IMR-90 (cell line): Measurements from ENCODE around the gene ADGRD1. TPM values are rescaled to one million over a fixed set of nuclear protein-coding genes. Genes with fewer than 3 reads are reported as not detected.

ENCODE experiments used
- ATAC-seq: fragments of 200-7000 bp; cut with Tn5 transposase; 2 replicates; pipeline ENCODE4 v1.9.1; 2020; ENCODE audit warnings: low read depth, mild to moderate bottlenecking, moderate library complexity
- BruUV-seq: library from RNA; stranded (reverse); fragments of 400-500 nt; replicated peaks from 2 replicates; lab custom pipeline; 2021; lab: Mats Ljungman, UMichigan
- CTCF ChIA-PET: fragments of 300-600 bp; formaldehyde crosslinking; extraction: SDS; loops from one replicate; lab custom pipeline; 2021; ENCODE audit warnings: antibody characterized with exemption; lab: Yijun Ruan, JAX
- POLR2A ChIA-PET: fragments of 300-600 bp; sonication (Branson Sonifier 250); formaldehyde crosslinking; loops from one replicate; lab custom pipeline; 2022; ENCODE audit warnings: antibody characterized with exemption; ENCODE audit not compliant: unreplicated experiment; lab: Charles Lee
- DNase-seq: peaks from one replicate; pipeline ENCODE4 v3.0.0; 2013
- H2AFZ ChIP-seq: replicated peaks from 2 replicates; pipeline ENCODE3; 2013; ENCODE audit warnings: low read length, mild to moderate bottlenecking; ENCODE audit not compliant: poor library complexity
- H2AK5ac ChIP-seq: 2 replicates; pipeline ENCODE4 v1.6.1; 2013; ENCODE audit warnings: low read depth, low read length, inconsistent platforms
- H2AK9ac ChIP-seq: replicated peaks from 2 replicates; pipeline ENCODE3; 2013; ENCODE audit warnings: mild to moderate bottlenecking, low read depth, low read length, moderate library complexity; ENCODE audit not compliant: poor library complexity
- H2BK120ac ChIP-seq: 2 replicates; pipeline ENCODE4 v1.6.1; 2013; ENCODE audit warnings: low read depth, low read length, inconsistent platforms
- H2BK15ac ChIP-seq: 3 replicates; pipeline ENCODE4 v1.6.1; 2013; ENCODE audit warnings: low read depth, low read length, inconsistent platforms
- H2BK20ac ChIP-seq: 2 replicates; pipeline ENCODE4 v1.6.1; 2013; ENCODE audit warnings: low read depth, mild to moderate bottlenecking, inconsistent platforms, low read length, moderate library complexity
- H2BK5ac ChIP-seq: 2 replicates; pipeline ENCODE4 v1.6.1; 2013; ENCODE audit warnings: mild to moderate bottlenecking, low read depth, low read length, inconsistent platforms; ENCODE audit not compliant: poor library complexity, severe bottlenecking
- H3K14ac ChIP-seq: replicated peaks from 2 replicates; pipeline ENCODE4 v1.6.1; 2013; ENCODE audit warnings: low read depth, low read length, inconsistent platforms
- H3K18ac ChIP-seq: 2 replicates; pipeline ENCODE4 v1.6.1; 2013; ENCODE audit warnings: low read depth, low read length, control low read depth
- H3K23ac ChIP-seq: 2 replicates; pipeline ENCODE4 v1.6.1; 2013; ENCODE audit warnings: low read depth, low read length, inconsistent platforms
- H3K27ac ChIP-seq: 2 replicates; pipeline ENCODE4 v1.5.1; 2013; ENCODE audit warnings: mild to moderate bottlenecking, control low read depth, low read length; ENCODE audit not compliant: insufficient read depth
- H3K27me3 ChIP-seq: 2 replicates; pipeline ENCODE4 v1.6.1; 2013; ENCODE audit warnings: low read length; ENCODE audit not compliant: control insufficient read depth, insufficient read depth
- H3K36me3 ChIP-seq: 2 replicates; pipeline ENCODE4 v1.6.1; 2013; ENCODE audit warnings: low read length, mixed read lengths; ENCODE audit not compliant: control insufficient read depth, insufficient read depth
- H3K4ac ChIP-seq: 2 replicates; pipeline ENCODE4 v1.6.1; 2013; ENCODE audit warnings: low read depth, low read length, inconsistent platforms
- H3K4me1 ChIP-seq: 2 replicates; pipeline ENCODE4 v1.6.1; 2013; ENCODE audit warnings: low read length, mixed read lengths; ENCODE audit not compliant: control insufficient read depth, insufficient read depth
- H3K4me2 ChIP-seq: 2 replicates; pipeline ENCODE4 v1.6.1; 2013; ENCODE audit warnings: low read depth, mild to moderate bottlenecking, control low read depth, low read length, moderate library complexity
- H3K4me3 ChIP-seq: 2 replicates; pipeline ENCODE4 v1.5.1; 2013; ENCODE audit warnings: low read depth, mild to moderate bottlenecking, control low read depth, low read length, moderate library complexity; ENCODE audit not compliant: insufficient read depth
- H3K56ac ChIP-seq: 2 replicates; pipeline ENCODE4 v1.6.1; 2013; ENCODE audit warnings: low read length, inconsistent platforms; ENCODE audit not compliant: insufficient read depth; ENCODE audit errors: extremely low read depth
- H3K79me1 ChIP-seq, 2 experiments: 2 replicates each; pipeline ENCODE4 v1.6.1; 2013; ENCODE audit warnings: low read length in 2 of 2, inconsistent platforms in 1 of 2, low read depth in 1 of 2
- H3K9ac ChIP-seq: 2 replicates; pipeline ENCODE4 v1.6.1; 2013; ENCODE audit warnings: low read depth, low read length, control low read depth
- H3K9me1 ChIP-seq: 2 replicates; pipeline ENCODE4 v1.6.1; 2013; ENCODE audit warnings: low read length, inconsistent platforms; ENCODE audit not compliant: insufficient read depth
- H3K9me3 ChIP-seq: 2 replicates; pipeline ENCODE4 v1.6.1; 2013; ENCODE audit warnings: low read length; ENCODE audit not compliant: control insufficient read depth, insufficient read depth
- H4K20me1 ChIP-seq: 2 replicates; pipeline ENCODE4 v1.6.1; 2013; ENCODE audit warnings: low read length, inconsistent platforms; ENCODE audit not compliant: insufficient read depth
- H4K5ac ChIP-seq: 2 replicates; pipeline ENCODE4 v1.6.1; 2013; ENCODE audit warnings: mild to moderate bottlenecking, low read depth, low read length, control low read depth
- H4K8ac ChIP-seq, 2 experiments: 2 replicates each; pipeline ENCODE4 v1.6.1; 2013; ENCODE audit warnings: low read depth in 2 of 2, low read length in 2 of 2, control low read depth in 1 of 2, inconsistent platforms in 1 of 2
- H4K91ac ChIP-seq: 2 replicates; pipeline ENCODE4 v1.6.1; 2013; ENCODE audit warnings: low read depth, low read length, inconsistent platforms; ENCODE audit not compliant: insufficient read depth
- CHD1 ChIP-seq: IDR thresholded peaks from 2 replicates; pipeline ENCODE4 v1.6.1; 2012; ENCODE audit warnings: low read depth, low read length, improper control_type of control experiment
- FOS ChIP-seq: fragments of 150-350 bp; IDR thresholded peaks from 2 replicates; pipeline ENCODE4 v1.6.1; 2016; ENCODE audit warnings: low read depth, low read length
- MAFK ChIP-seq: IDR thresholded peaks from 2 replicates; pipeline ENCODE4 v1.6.1; 2012; ENCODE audit warnings: low read depth, low read length, improper control_type of control experiment
- MAZ ChIP-seq: IDR thresholded peaks from 2 replicates; pipeline ENCODE4 v1.6.1; 2012; ENCODE audit warnings: low read depth, mild to moderate bottlenecking, low read length, improper control_type of control experiment, moderate library complexity, borderline replicate concordance
- MXI1 ChIP-seq: IDR thresholded peaks from 2 replicates; pipeline ENCODE4 v1.6.1; 2012; ENCODE audit warnings: low read depth, mild to moderate bottlenecking, low read length, moderate library complexity, borderline replicate concordance
- NFE2L2 ChIP-seq: fragments of 150-350 bp; IDR thresholded peaks from 2 replicates; pipeline ENCODE4 v1.6.1; 2016; ENCODE audit warnings: low read depth, mild to moderate bottlenecking, low read length
- POLR2A ChIP-seq: IDR thresholded peaks from 2 replicates; pipeline ENCODE4 v1.6.1; 2012; ENCODE audit warnings: mild to moderate bottlenecking, low read depth, low read length
- RCOR1 ChIP-seq: IDR thresholded peaks from 2 replicates; pipeline ENCODE4 v1.6.1; 2012; ENCODE audit warnings: mild to moderate bottlenecking, low read length, improper control_type of control experiment; ENCODE audit not compliant: insufficient replicate concordance
- RFX5 ChIP-seq: IDR thresholded peaks from 2 replicates; pipeline ENCODE4 v1.8.0; 2012; ENCODE audit warnings: low read depth, mild to moderate bottlenecking, low read length, moderate library complexity
- USF2 ChIP-seq: fragments of 150-350 bp; IDR thresholded peaks from 2 replicates; pipeline ENCODE4 v1.6.1; 2017; ENCODE audit warnings: mild to moderate bottlenecking, antibody characterized with exemption, low read length, low read depth
- WGBS, 2 experiments: methylation state at CpG; one replicate each; pipeline versions ENCODE4 v1.1.5 to v1.1.7; 2013; ENCODE audit warnings: missing lambda C conversion rate in 2 of 2; ENCODE audit not compliant: insufficient read length in 1 of 2; ENCODE audit errors: extremely low coverage in 2 of 2; 5-methylcytosine and 5-hydroxymethylcytosine counted together
- dilution Hi-C: fragments of 300-500 bp; cut with HindIII; formaldehyde crosslinking; loops from one replicate; pipeline ENCODE4 v1.14.3; 2018; ENCODE audit warnings: low sequenced_read_pairs; ENCODE audit not compliant: unreplicated experiment
- in situ Hi-C: fragments of 300-500 bp; cut with MboI; formaldehyde crosslinking; loops from 3 replicates; pipeline ENCODE4 v1.14.3; 2019; ENCODE audit warnings: low sequenced_read_pairs, inconsistent platforms, mixed read lengths
- intact Hi-C: fragments of 100-400 bp; cut with micrococcal nuclease; formaldehyde crosslinking; loops from 2 replicates; pipeline ENCODE4 v1.10.0; 2022
- polyA plus RNA-seq, 3 experiments: library from polyadenylated mRNA; depleted of rRNA; stranded (reverse); fragments of >200 nt; gene quantifications; 2 replicates each; pipeline ENCODE4 v1.2.3, GENCODE V29; 2012; ENCODE audit warnings: low replicate concordance in 1 of 3
- total RNA-seq: library from RNA; depleted of rRNA; stranded (reverse); fragments of >200 nt; gene quantifications from 2 replicates; pipeline ENCODE4 v1.2.3, GENCODE V29; 2012
- TF ChIP-seq, protein P1 (sequence below): fragments of 150-350 bp; IDR thresholded peaks from 2 replicates; pipeline ENCODE4 v1.6.1; 2016; ENCODE audit warnings: low read depth, mild to moderate bottlenecking, low read length, moderate library complexity, borderline replicate concordance

The ADGRD1 gene
- total and polyA plus RNA-seq, 2 of the 4 experiments (the other 2 are of a cell fraction): not detected

DNA sequence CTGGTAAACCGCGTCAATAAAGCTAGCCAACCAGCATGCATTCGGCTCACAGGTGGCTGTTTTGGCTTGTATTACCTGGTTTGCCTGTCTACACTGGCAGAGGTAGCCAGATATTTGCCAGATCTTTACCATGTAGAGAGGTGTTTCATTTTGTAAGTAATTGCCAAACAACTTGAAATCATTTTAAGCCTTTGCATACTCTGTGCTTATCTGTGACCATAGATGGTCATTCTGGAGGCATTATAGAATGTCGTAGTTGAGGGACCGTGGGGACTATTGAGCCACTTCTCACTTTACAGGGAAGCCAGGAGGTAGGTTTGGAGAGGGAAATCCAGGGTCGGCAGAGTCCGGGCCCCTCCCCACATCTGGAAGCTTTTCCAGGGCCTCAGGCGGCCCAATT lies 5.9 kb downstream of the ADGRD1 start:
- ChIA-PET POLR2A (no interaction called here), CTCF (no interaction called here)
- Histone ChIP-seq H4K91ac (no peak overlapping the region), H4K8ac (no peak overlapping the region), H2BK20ac (no peak overlapping the region), H2BK5ac (no peak overlapping the region), H2AK9ac (no peak overlapping the region), H3K27ac (no peak overlapping the region), H3K23ac (no peak overlapping the region), H4K5ac (no peak overlapping the region), H3K4ac (no peak overlapping the region), H3K36me3 (no peaks in the 10 kb centered on the region), H3K9ac (no peak overlapping the region), H3K18ac (no peak overlapping the region), H3K79me1 (no peaks in the 10 kb centered on the region), H2AK5ac (no peak overlapping the region), H3K4me3 (no peak overlapping the region), H3K14ac (no peak overlapping the region), H3K56ac (no peak overlapping the region), H3K9me1 (no peaks in the 10 kb centered on the region), H2BK15ac (no peak overlapping the region), H3K4me2 (no peak overlapping the region), H3K4me1 (no peaks in the 10 kb centered on the region), H4K20me1 (no peaks in the 10 kb centered on the region), H2AFZ (no peak overlapping the region), H3K9me3 (peaks cover 22% of the 10 kb centered on the region), H2BK120ac (no peak overlapping the region), H3K27me3 (no peaks in the 10 kb centered on the region)
- BruUV-seq: no TSS peak
- DNase-seq: no peak
- dilution Hi-C loops (no loop called here), intact Hi-C loops (no loop called here), in situ Hi-C loops (no loop called here)
- TF ChIP-seq, protein P1, sequence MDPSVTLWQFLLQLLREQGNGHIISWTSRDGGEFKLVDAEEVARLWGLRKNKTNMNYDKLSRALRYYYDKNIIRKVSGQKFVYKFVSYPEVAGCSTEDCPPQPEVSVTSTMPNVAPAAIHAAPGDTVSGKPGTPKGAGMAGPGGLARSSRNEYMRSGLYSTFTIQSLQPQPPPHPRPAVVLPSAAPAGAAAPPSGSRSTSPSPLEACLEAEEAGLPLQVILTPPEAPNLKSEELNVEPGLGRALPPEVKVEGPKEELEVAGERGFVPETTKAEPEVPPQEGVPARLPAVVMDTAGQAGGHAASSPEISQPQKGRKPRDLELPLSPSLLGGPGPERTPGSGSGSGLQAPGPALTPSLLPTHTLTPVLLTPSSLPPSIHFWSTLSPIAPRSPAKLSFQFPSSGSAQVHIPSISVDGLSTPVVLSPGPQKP: no peak
- no peak for TF ChIP-seq MXI1
- TF ChIP-seq NFE2L2: no peak
- no peak for TF ChIP-seq RCOR1
- no peak for TF ChIP-seq MAZ
- TF ChIP-seq RFX5: no peak
- TF ChIP-seq POLR2A: no peak
- TF ChIP-seq FOS: no peak
- no peak for TF ChIP-seq MAFK
- TF ChIP-seq CHD1: no peak
- TF ChIP-seq USF2: no peak
- ATAC-seq: no peak
- WGBS, 2 experiments: 88% methylated on average over 3 of the region's 8 CpGs; no CpG with 5 or more reads in 1 of the 2 experiments
